Lower lobe of right lung (tissue), 2 donors: ENCODE measurements around the gene ADH5. TPM values are rescaled to one million over a fixed set of nuclear protein-coding genes. Genes with fewer than 3 reads are reported as not detected.
"Not testable (repeated sequence)": the region's sequence is repeated elsewhere in the genome, so short reads cannot be mapped to it uniquely, and the experiment has no call there.

Experiments used
- ATAC-seq, 2 donors: fragments of 200-7000 bp; cut with Tn5 transposase; one replicate each; pipeline ENCODE4 v1.9.1; 2020 to 2022; ENCODE audit warnings: mild to moderate bottlenecking in 2 of 2, moderate library complexity in 2 of 2
- DNase-seq: peaks from one replicate; pipeline ENCODE4 v3.0.0-alpha.2; 2020
- H3K27ac ChIP-seq: fragments of 200-600 bp; one replicate; pipeline ENCODE4 v1.8.0; 2022
- H3K27me3 ChIP-seq: fragments of 200-600 bp; one replicate; pipeline ENCODE4 v1.8.0; 2022; ENCODE audit warnings: low read depth
- H3K36me3 ChIP-seq: fragments of 200-600 bp; one replicate; pipeline ENCODE4 v1.8.0; 2022; ENCODE audit warnings: mild to moderate bottlenecking
- H3K4me1 ChIP-seq: fragments of 200-600 bp; one replicate; pipeline ENCODE4 v1.8.0; 2022
- H3K4me3 ChIP-seq: fragments of 200-600 bp; one replicate; pipeline ENCODE4 v1.8.0; 2022; ENCODE audit warnings: mild to moderate bottlenecking
- H3K9me3 ChIP-seq: fragments of 200-600 bp; one replicate; pipeline ENCODE4 v1.8.0; 2022
- intact Hi-C: fragments of 100-400 bp; cut with DNase I; formaldehyde crosslinking; loops from one replicate; pipeline ENCODE4 v1.11.0; 2022
- total RNA-seq: library from RNA; stranded (reverse); fragmentation: NEBNext Ultra II Directional; extraction: Animal tissue kit (Norgen Biotek cat#: 25700); gene quantifications from one replicate; pipeline ENCODE4 v1.2.1, GENCODE V29; 2021
- TF ChIP-seq, protein P1 (sequence below): fragments of 200-600 bp; IDR thresholded peaks from one replicate; pipeline ENCODE4 v1.8.0; 2022; ENCODE audit warnings: antibody characterized with exemption, mild to moderate bottlenecking
- donor health status: DM: no; HTN: yes; CAD: no; lungs with severe emphysema.

The ADH5 gene
- total RNA-seq, 1 donor from 2014 or later, result 150 TPM

DNA sequence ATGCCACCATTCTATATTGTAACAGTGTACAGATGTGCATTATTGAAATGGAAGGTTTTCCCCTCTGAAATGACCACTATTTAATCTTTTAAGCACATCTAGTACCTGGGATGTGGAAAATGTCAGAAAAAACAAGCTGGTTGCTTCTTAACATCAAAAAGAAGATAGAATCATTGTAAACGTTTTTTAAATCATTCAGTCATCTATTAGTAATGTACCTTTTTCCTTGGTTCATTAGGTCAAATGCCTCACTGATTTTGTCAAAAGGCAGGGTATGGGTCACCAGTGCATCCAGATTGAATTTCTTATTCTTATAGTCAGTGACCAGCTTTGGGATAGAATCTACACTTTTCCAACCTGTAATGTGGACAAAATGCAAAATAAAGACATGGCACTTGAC lies 37.8 kb upstream of the ADH5 start:
- no peak for ATAC-seq
- no peaks in the 10 kb centered on the region for H3K4me1 ChIP-seq

DNA sequence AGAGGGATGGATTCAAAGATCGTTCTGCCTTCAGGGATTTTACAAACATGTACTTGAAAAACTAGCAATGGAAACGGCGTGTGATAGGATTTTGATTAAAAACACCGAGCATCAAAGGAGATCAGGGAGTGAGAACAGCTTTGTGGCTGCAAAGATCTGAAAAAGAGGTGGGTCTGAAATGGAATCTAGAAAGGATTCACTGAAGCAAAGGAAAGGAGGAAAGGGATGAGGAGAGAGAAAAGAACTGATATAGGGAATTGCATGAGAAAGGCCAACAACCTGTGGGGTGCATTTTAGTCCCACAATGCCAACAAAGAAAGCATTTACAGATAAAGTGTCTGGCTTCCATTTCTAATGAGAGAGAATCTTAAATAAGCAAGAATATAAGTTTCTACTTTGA lies 32.4 kb upstream of the ADH5 start:
- H3K4me1 ChIP-seq, result no peaks in the 10 kb centered on the region
- H3K36me3 ChIP-seq, result no peaks in the 10 kb centered on the region
- H3K27ac ChIP-seq, result no peak overlapping the region
- H3K4me3 ChIP-seq, result no peak overlapping the region
- DNase-seq, result no peak
- H3K27me3 ChIP-seq, result no peaks in the 10 kb centered on the region
- TF ChIP-seq, protein P1, sequence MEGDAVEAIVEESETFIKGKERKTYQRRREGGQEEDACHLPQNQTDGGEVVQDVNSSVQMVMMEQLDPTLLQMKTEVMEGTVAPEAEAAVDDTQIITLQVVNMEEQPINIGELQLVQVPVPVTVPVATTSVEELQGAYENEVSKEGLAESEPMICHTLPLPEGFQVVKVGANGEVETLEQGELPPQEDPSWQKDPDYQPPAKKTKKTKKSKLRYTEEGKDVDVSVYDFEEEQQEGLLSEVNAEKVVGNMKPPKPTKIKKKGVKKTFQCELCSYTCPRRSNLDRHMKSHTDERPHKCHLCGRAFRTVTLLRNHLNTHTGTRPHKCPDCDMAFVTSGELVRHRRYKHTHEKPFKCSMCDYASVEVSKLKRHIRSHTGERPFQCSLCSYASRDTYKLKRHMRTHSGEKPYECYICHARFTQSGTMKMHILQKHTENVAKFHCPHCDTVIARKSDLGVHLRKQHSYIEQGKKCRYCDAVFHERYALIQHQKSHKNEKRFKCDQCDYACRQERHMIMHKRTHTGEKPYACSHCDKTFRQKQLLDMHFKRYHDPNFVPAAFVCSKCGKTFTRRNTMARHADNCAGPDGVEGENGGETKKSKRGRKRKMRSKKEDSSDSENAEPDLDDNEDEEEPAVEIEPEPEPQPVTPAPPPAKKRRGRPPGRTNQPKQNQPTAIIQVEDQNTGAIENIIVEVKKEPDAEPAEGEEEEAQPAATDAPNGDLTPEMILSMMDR, result no peak
- no peak for ATAC-seq
- intact Hi-C loops, result loop anchor here (10.0 kb wide), 1 partner anchor 284 kb away; no protein-coding TSS in a partner anchor
- no peaks in the 10 kb centered on the region for H3K9me3 ChIP-seq

More for the DNA sequence above, 37.8 kb upstream of the ADH5 start:
- Histone ChIP-seq H3K27me3 (no peaks in the 10 kb centered on the region), H3K4me3 (no peak overlapping the region), H3K27ac (no peak overlapping the region), H3K9me3 (no peaks in the 10 kb centered on the region), H3K36me3 (no peaks in the 10 kb centered on the region)
- no peak for DNase-seq
- intact Hi-C loops, result loop anchor here (10.0 kb wide), 1 partner anchor 278 kb away; no protein-coding TSS in a partner anchor
- TF ChIP-seq, protein P1, result no peak

DNA sequence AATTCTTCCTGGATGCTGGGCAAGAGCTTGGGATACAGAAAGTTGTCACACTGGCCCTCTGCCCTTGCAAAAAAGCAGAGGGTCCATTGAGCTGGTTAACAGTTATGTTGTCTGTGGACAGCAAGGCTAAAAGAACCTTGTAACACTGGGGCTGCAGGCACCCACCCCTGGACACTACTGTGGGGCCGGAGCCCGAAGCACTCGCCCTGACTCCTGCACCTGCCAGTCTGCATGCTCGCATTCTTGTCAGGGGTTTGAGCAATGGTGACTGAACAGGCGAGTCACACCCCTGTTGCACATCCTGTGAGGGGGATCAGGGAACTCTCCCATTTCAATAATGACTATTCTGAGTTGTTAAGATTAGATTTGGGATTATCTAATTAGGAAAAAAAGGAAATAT lies 31.9 kb upstream of the ADH5 start:
- Histone ChIP-seq H3K9me3 (no peaks in the 10 kb centered on the region), H3K4me3 (no peak overlapping the region), H3K27me3 (no peaks in the 10 kb centered on the region), H3K36me3 (no peaks in the 10 kb centered on the region), H3K4me1 (no peaks in the 10 kb centered on the region), H3K27ac (no peak overlapping the region)
- TF ChIP-seq, protein P1, result no peak
- intact Hi-C loops, result loop anchor here (10.0 kb wide), 1 partner anchor 284 kb away; no protein-coding TSS in a partner anchor
- DNase-seq, result no peak
- no peak for ATAC-seq

DNA sequence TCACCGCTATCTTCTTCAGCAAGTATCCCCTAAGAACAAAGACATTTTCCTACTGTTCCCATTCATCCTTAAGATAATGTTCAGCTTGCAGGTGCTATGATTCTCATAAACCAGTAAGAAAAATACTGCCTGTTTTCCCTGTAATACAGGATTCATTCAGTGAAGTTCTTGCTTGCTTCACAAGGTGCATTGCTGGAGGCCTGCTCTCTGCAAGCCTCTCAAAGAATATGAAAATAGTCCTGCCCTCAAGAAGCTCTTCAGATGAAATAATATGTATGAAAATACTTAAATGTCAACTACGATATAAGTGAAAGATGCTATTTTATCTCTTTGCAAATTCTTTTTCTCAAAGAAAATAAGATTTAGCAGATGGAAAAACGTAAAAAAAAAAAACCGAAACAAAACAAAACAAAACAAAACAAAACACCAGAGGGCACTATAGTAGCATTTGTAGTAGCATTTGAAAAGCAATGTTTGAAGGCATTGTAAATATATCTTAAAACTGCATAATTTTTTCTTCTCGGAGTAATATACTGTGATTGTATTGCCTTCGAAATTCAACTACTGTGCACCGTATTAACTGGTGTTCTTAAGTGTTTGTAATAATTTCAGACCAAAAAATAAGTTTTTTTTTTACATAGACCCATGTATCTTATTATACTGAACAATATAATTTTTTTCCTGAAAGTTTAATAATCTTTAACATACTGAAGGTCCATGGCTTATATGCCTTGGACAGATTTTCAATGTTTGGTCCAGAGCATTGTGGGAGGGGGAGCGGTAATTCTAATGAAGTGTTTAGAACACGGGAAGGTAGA lies 29.5 kb upstream of the ADH5 start:
- H3K27me3 ChIP-seq, result no peaks in the 10 kb centered on the region

DNA sequence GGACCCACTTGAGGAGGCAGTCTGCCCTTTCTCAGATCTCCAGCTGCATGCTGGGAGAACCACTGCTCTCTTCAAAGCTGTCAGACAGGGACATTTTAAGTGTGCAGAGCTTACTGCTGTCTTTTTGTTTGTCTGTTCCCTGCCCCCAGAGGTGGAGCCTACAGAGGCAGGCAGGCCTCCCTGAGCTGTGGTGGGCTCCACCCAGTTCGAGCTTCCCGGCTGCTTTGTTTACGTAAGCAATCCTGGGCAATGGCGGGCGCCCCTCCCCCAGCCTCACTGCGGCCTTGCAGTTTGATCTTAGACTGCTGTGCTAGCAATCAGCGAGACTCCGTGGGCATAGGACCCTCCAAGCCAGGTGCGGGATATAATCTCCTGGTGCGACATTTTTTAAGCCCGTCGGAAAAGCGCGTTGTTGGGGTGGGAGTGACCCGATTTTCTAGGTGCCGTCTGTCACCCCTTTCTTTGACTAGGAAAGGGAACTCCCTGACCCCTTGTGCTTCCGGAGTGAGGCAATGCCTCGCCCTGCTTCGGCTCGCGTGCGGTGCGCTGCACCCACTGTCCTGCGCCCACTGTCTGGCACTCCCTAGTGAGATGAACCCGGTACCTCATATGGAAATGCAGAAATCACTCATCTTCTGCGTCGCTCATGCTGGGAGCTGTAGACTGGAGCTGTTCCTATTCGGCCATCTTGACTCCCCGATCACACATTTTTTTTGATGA lies 28.7 kb upstream of the ADH5 start:
- not testable (repeated sequence) for DNase-seq, H3K4me3 ChIP-seq, H3K27me3 ChIP-seq, ATAC-seq, H3K4me1 ChIP-seq, H3K27ac ChIP-seq, H3K9me3 ChIP-seq, H3K36me3 ChIP-seq
- intact Hi-C loops, result loop anchor here (10.0 kb wide), 1 partner anchor 348 kb away; no protein-coding TSS in a partner anchor

More for the DNA sequence above, 29.5 kb upstream of the ADH5 start:
- TF ChIP-seq, protein P1, result peak; percentile 43
- no peak for DNase-seq
- intact Hi-C loops, result loop anchor here (10.0 kb wide), 1 partner anchor 347 kb away; no protein-coding TSS in a partner anchor
- Histone ChIP-seq H3K36me3 (no peaks in the 10 kb centered on the region), H3K4me1 (no peaks in the 10 kb centered on the region), H3K4me3 (no peak overlapping the region), H3K9me3 (no peaks in the 10 kb centered on the region), H3K27ac (no peak overlapping the region)
- no peak for ATAC-seq

DNA sequence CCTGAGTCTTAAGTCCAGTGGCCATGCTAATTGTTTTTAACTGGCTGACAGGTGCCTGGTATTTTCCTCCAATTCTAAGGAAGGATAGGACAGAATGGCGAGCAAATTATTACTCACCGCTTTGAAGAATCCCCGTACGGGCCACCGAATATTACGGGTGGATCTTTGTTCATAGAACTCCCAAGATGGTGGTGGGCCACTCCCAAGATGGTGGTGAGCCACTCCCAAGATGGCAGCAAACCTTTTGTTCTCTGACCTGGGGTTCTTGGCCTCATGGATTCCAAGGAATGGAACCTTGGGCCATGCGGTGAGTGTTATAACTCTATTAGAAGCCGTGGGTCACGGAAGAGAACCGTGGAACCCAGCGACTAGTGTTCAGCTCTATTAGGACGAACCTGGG lies 20.7 kb upstream of the ADH5 start:
- ATAC-seq, H3K4me3 ChIP-seq, intact Hi-C loops, H3K9me3 ChIP-seq, H3K27me3 ChIP-seq, H3K27ac ChIP-seq, H3K36me3 ChIP-seq, DNase-seq, H3K4me1 ChIP-seq: not testable (repeated sequence)
